GM21367 (cell line): ENCODE measurements around the gene TRAF1.

Experiments
- ATAC-seq: cut with Tn5 transposase; IDR thresholded peaks from one replicate; pipeline ENCODE4 v1.9.1; 2021; ENCODE audit not compliant: unreplicated experiment

TRAF1 gene

GRCh38 chr9:120854596-120855327 is 71.8 kb downstream of the TRAF1 start:
- ATAC-seq, result no peak

- ATAC-seq, result no peak
Observed at GRCh38 chr9:120853198-120853597, 73.4 kb downstream of the TRAF1 start.
